ENCODE results near the gene STAT6.

Gene STAT6

GRCh38 chr12:57105011-57105753 is 6.0 kb downstream of the STAT6 start:
- no peak for TF ChIP-seq CTCF (conservative IDR thresholded peaks at IDR 0.05; ENCODE audit: low read length)
- no peak for DNase-seq (ENCODE audit: low read depth)
- H3K4me3 ChIP-seq (ENCODE audit: low read length), result no peak overlapping the region

- TF ChIP-seq CTCF (conservative IDR thresholded peaks at IDR 0.05; ENCODE audit: low read length), result no peak
Measured at GRCh38 chr12:57104292-57104910, 6.8 kb downstream of the STAT6 start.

GRCh38 chr12:57103856-57104255 is 7.3 kb downstream of the STAT6 start:
- no peak for TF ChIP-seq CTCF (conservative IDR thresholded peaks at IDR 0.05; ENCODE audit: low read length)
- no peak overlapping the region for H3K4me3 ChIP-seq (ENCODE audit: low read length)
- no peak for DNase-seq (ENCODE audit: low read depth)

More at GRCh38 chr12:57104292-57104910, 6.8 kb downstream of the STAT6 start:
- DNase-seq (ENCODE audit: low read depth), result no peak
- no peak overlapping the region for H3K4me3 ChIP-seq (ENCODE audit: low read length)

- H3K4me3 ChIP-seq (ENCODE audit: low read length), result no peak overlapping the region
- no peak for TF ChIP-seq CTCF (conservative IDR thresholded peaks at IDR 0.05; ENCODE audit: low read length)
- no peak for DNase-seq (ENCODE audit: low read depth)
Measured at GRCh38 chr12:57101892-57102695, 9.1 kb downstream of the STAT6 start.

GRCh38 chr12:57099766-57100165 is 11.4 kb downstream of the STAT6 start:
- H3K4me3 ChIP-seq (ENCODE audit: low read length), result no peak overlapping the region
- no peak for DNase-seq (ENCODE audit: low read depth)
- TF ChIP-seq CTCF (conservative IDR thresholded peaks at IDR 0.05; ENCODE audit: low read length), result no peak

GRCh38 chr12:57099047-57099714 is 12.0 kb downstream of the STAT6 start:
- TF ChIP-seq CTCF (conservative IDR thresholded peaks at IDR 0.05; ENCODE audit: low read length), result no peak
- no peak for DNase-seq (ENCODE audit: low read depth)
- no peak overlapping the region for H3K4me3 ChIP-seq (ENCODE audit: low read length)
